ENCODE measurements around the gene STMND1.

STMND1 gene

GRCh38 chr6:17138033-17138432 is 36.2 kb downstream of the STMND1 start:
- H3K4me2 ChIP-seq (ENCODE audit: low read length): no peak overlapping the region
- H3K4ac ChIP-seq (ENCODE audit: low read depth, low read length): no peak overlapping the region
- H3K9ac ChIP-seq (ENCODE audit: low read length): no peak overlapping the region
- no peak overlapping the region for H2AK5ac ChIP-seq (ENCODE audit: low read length)
- H2BK5ac ChIP-seq (ENCODE audit: low read length): no peak overlapping the region
- H3K23ac ChIP-seq (ENCODE audit: low read length): no peak overlapping the region
- no peak overlapping the region for H2BK15ac ChIP-seq (replicated peaks; ENCODE audit: low read depth)
- no peak overlapping the region for H3K56ac ChIP-seq (ENCODE audit: low read length)
- H3K4me1 ChIP-seq (ENCODE audit: control insufficient read depth, low read depth, low read length): no peaks in the 10 kb centered on the region
- H3K18ac ChIP-seq (ENCODE audit: low read length): no peak overlapping the region
- H3K79me2 ChIP-seq (ENCODE audit: control insufficient read depth, insufficient read depth, low read length): no peaks in the 10 kb centered on the region
- H2BK120ac ChIP-seq (ENCODE audit: low read depth, low read length): no peak overlapping the region
- no peak overlapping the region for H3K27ac ChIP-seq (ENCODE audit: low read depth, low read length)
- no peak overlapping the region for H3K4me3 ChIP-seq (ENCODE audit: low read length)
- no peak overlapping the region for H4K5ac ChIP-seq (ENCODE audit: low read length)
- no CpG with 5 or more reads among the region's 2 CpGs for WGBS (ENCODE audit: extremely low coverage, insufficient coverage, low lambda C conversion rate)
- no peak overlapping the region for H4K8ac ChIP-seq (ENCODE audit: low read depth, low read length)
- H3K27me3 ChIP-seq (ENCODE audit: insufficient read depth, low read length, poor library complexity): no peaks in the 10 kb centered on the region
- H3K36me3 ChIP-seq (ENCODE audit: control insufficient read depth, insufficient read depth, low read length): no peaks in the 10 kb centered on the region
- no peaks in the 10 kb centered on the region for H3K79me1 ChIP-seq (ENCODE audit: low read length)
- DNase-seq: no peak

DNA sequence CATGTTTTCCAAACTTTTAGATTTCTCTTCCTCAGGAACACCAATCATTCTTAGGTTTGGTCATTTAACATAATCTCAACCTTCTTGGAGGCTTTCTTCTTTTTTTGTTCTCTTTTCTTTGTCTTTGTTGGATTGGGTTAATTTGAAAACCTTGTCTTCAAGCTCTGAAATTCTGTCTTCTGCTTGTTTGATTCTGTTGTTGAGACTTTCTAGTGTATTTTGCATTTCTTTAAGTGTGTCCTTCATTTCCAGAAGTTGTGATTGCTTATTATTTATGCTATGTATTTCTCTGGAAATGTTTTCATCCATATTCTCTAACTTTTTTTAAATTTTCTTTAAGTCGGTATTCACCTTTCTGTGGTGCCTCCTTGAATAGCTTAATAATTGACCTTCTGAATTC is 42.2 kb downstream of the STMND1 start:
- Histone ChIP-seq H3K27me3 (ENCODE audit: insufficient read depth, low read length, poor library complexity) (no peaks in the 10 kb centered on the region), H4K8ac (ENCODE audit: low read depth, low read length) (no peak overlapping the region), H2BK15ac (replicated peaks; ENCODE audit: low read depth) (no peak overlapping the region), H3K23ac (ENCODE audit: low read length) (no peak overlapping the region), H3K36me3 (ENCODE audit: control insufficient read depth, insufficient read depth, low read length) (no peaks in the 10 kb centered on the region), H2AK5ac (ENCODE audit: low read length) (no peak overlapping the region), H3K9ac (ENCODE audit: low read length) (no peak overlapping the region), H2BK120ac (ENCODE audit: low read depth, low read length) (no peak overlapping the region), H3K4me2 (ENCODE audit: low read length) (no peak overlapping the region), H2BK5ac (ENCODE audit: low read length) (no peak overlapping the region), H3K79me2 (ENCODE audit: control insufficient read depth, insufficient read depth, low read length) (no peaks in the 10 kb centered on the region), H3K79me1 (ENCODE audit: low read length) (no peaks in the 10 kb centered on the region), H3K4ac (ENCODE audit: low read depth, low read length) (no peak overlapping the region), H3K4me1 (ENCODE audit: control insufficient read depth, low read depth, low read length) (no peaks in the 10 kb centered on the region), H3K56ac (ENCODE audit: low read length) (no peak overlapping the region), H4K5ac (ENCODE audit: low read length) (no peak overlapping the region), H3K27ac (ENCODE audit: low read depth, low read length) (no peak overlapping the region), H3K4me3 (ENCODE audit: low read length) (no peak overlapping the region), H3K18ac (ENCODE audit: low read length) (no peak overlapping the region)
- no CpG with 5 or more reads among the region's 1 CpG for WGBS (ENCODE audit: extremely low coverage, insufficient coverage, low lambda C conversion rate)
- DNase-seq: no peak

GRCh38 chr6:17149571-17149970 is 47.7 kb downstream of the STMND1 start:
- H2AK5ac ChIP-seq (ENCODE audit: low read length): no peak overlapping the region
- no peak overlapping the region for H3K27ac ChIP-seq (ENCODE audit: low read depth, low read length)
- H3K4me3 ChIP-seq (ENCODE audit: low read length): no peak overlapping the region
- H3K56ac ChIP-seq (ENCODE audit: low read length): no peak overlapping the region
- no peak overlapping the region for H3K9ac ChIP-seq (ENCODE audit: low read length)
- H2BK120ac ChIP-seq (ENCODE audit: low read depth, low read length): no peak overlapping the region
- H3K23ac ChIP-seq (ENCODE audit: low read length): no peak overlapping the region
- H3K79me1 ChIP-seq (ENCODE audit: low read length): no peaks in the 10 kb centered on the region
- H3K4ac ChIP-seq (ENCODE audit: low read depth, low read length): no peak overlapping the region
- H3K4me1 ChIP-seq (ENCODE audit: control insufficient read depth, low read depth, low read length): no peaks in the 10 kb centered on the region
- no peak overlapping the region for H4K5ac ChIP-seq (ENCODE audit: low read length)
- no peak overlapping the region for H2BK15ac ChIP-seq (replicated peaks; ENCODE audit: low read depth)
- no peak overlapping the region for H3K18ac ChIP-seq (ENCODE audit: low read length)
- no peaks in the 10 kb centered on the region for H3K27me3 ChIP-seq (ENCODE audit: insufficient read depth, low read length, poor library complexity)
- no peak overlapping the region for H4K8ac ChIP-seq (ENCODE audit: low read depth, low read length)
- no CpG with 5 or more reads among the region's 2 CpGs for WGBS (ENCODE audit: extremely low coverage, insufficient coverage, low lambda C conversion rate)
- H2BK5ac ChIP-seq (ENCODE audit: low read length): no peak overlapping the region
- no peaks in the 10 kb centered on the region for H3K36me3 ChIP-seq (ENCODE audit: control insufficient read depth, insufficient read depth, low read length)
- DNase-seq: no peak
- no peaks in the 10 kb centered on the region for H3K79me2 ChIP-seq (ENCODE audit: control insufficient read depth, insufficient read depth, low read length)
- H3K4me2 ChIP-seq (ENCODE audit: low read length): no peak overlapping the region

GRCh38 chr6:17150096-17150495 is 48.2 kb downstream of the STMND1 start:
- H3K4ac ChIP-seq (ENCODE audit: low read depth, low read length): no peak overlapping the region
- H3K18ac ChIP-seq (ENCODE audit: low read length): no peak overlapping the region
- H4K5ac ChIP-seq (ENCODE audit: low read length): no peak overlapping the region
- no peak overlapping the region for H2BK15ac ChIP-seq (replicated peaks; ENCODE audit: low read depth)
- no peak overlapping the region for H2BK5ac ChIP-seq (ENCODE audit: low read length)
- H4K8ac ChIP-seq (ENCODE audit: low read depth, low read length): no peak overlapping the region
- no peaks in the 10 kb centered on the region for H3K79me2 ChIP-seq (ENCODE audit: control insufficient read depth, insufficient read depth, low read length)
- no peaks in the 10 kb centered on the region for H3K4me1 ChIP-seq (ENCODE audit: control insufficient read depth, low read depth, low read length)
- no peak overlapping the region for H3K56ac ChIP-seq (ENCODE audit: low read length)
- H3K36me3 ChIP-seq (ENCODE audit: control insufficient read depth, insufficient read depth, low read length): no peaks in the 10 kb centered on the region
- no peak overlapping the region for H2BK120ac ChIP-seq (ENCODE audit: low read depth, low read length)
- no CpG with 5 or more reads among the region's 2 CpGs for WGBS (ENCODE audit: extremely low coverage, insufficient coverage, low lambda C conversion rate)
- no peak overlapping the region for H3K4me3 ChIP-seq (ENCODE audit: low read length)
- no peak overlapping the region for H3K27ac ChIP-seq (ENCODE audit: low read depth, low read length)
- no peak overlapping the region for H3K23ac ChIP-seq (ENCODE audit: low read length)
- DNase-seq: no peak
- H3K79me1 ChIP-seq (ENCODE audit: low read length): no peaks in the 10 kb centered on the region
- no peak overlapping the region for H2AK5ac ChIP-seq (ENCODE audit: low read length)
- H3K4me2 ChIP-seq (ENCODE audit: low read length): no peak overlapping the region
- no peak overlapping the region for H3K9ac ChIP-seq (ENCODE audit: low read length)
- no peaks in the 10 kb centered on the region for H3K27me3 ChIP-seq (ENCODE audit: insufficient read depth, low read length, poor library complexity)

GRCh38 chr6:17151888-17152287 is 50.0 kb downstream of the STMND1 start:
- Histone ChIP-seq H3K4me3 (ENCODE audit: low read length) (no peak overlapping the region), H3K23ac (ENCODE audit: low read length) (no peak overlapping the region), H3K4ac (ENCODE audit: low read depth, low read length) (no peak overlapping the region), H3K4me1 (ENCODE audit: control insufficient read depth, low read depth, low read length) (no peaks in the 10 kb centered on the region), H2BK5ac (ENCODE audit: low read length) (no peak overlapping the region), H3K79me2 (ENCODE audit: control insufficient read depth, insufficient read depth, low read length) (no peaks in the 10 kb centered on the region), H4K5ac (ENCODE audit: low read length) (no peak overlapping the region), H2BK15ac (replicated peaks; ENCODE audit: low read depth) (no peak overlapping the region), H3K4me2 (ENCODE audit: low read length) (no peak overlapping the region), H2AK5ac (ENCODE audit: low read length) (no peak overlapping the region), H3K56ac (ENCODE audit: low read length) (no peak overlapping the region), H3K27ac (ENCODE audit: low read depth, low read length) (no peak overlapping the region), H4K8ac (ENCODE audit: low read depth, low read length) (no peak overlapping the region), H3K36me3 (ENCODE audit: control insufficient read depth, insufficient read depth, low read length) (no peaks in the 10 kb centered on the region), H3K18ac (ENCODE audit: low read length) (no peak overlapping the region), H2BK120ac (ENCODE audit: low read depth, low read length) (no peak overlapping the region), H3K79me1 (ENCODE audit: low read length) (no peaks in the 10 kb centered on the region), H3K27me3 (ENCODE audit: insufficient read depth, low read length, poor library complexity) (no peaks in the 10 kb centered on the region), H3K9ac (ENCODE audit: low read length) (no peak overlapping the region)
- WGBS (ENCODE audit: extremely low coverage, insufficient coverage, low lambda C conversion rate): no CpG with 5 or more reads among the region's 3 CpGs
- DNase-seq: no peak

GRCh38 chr6:17152703-17153102 is 50.9 kb downstream of the STMND1 start:
- H3K4ac ChIP-seq (ENCODE audit: low read depth, low read length): no peak overlapping the region
- H3K4me3 ChIP-seq (ENCODE audit: low read length): no peak overlapping the region
- H3K9ac ChIP-seq (ENCODE audit: low read length): no peak overlapping the region
- H3K4me1 ChIP-seq (ENCODE audit: control insufficient read depth, low read depth, low read length): no peaks in the 10 kb centered on the region
- H2AK5ac ChIP-seq (ENCODE audit: low read length): no peak overlapping the region
- H3K79me2 ChIP-seq (ENCODE audit: control insufficient read depth, insufficient read depth, low read length): no peaks in the 10 kb centered on the region
- H4K5ac ChIP-seq (ENCODE audit: low read length): no peak overlapping the region
- no peak for DNase-seq
- H3K56ac ChIP-seq (ENCODE audit: low read length): no peak overlapping the region
- H2BK5ac ChIP-seq (ENCODE audit: low read length): no peak overlapping the region
- H3K18ac ChIP-seq (ENCODE audit: low read length): no peak overlapping the region
- H3K79me1 ChIP-seq (ENCODE audit: low read length): no peaks in the 10 kb centered on the region
- no peaks in the 10 kb centered on the region for H3K27me3 ChIP-seq (ENCODE audit: insufficient read depth, low read length, poor library complexity)
- H3K36me3 ChIP-seq (ENCODE audit: control insufficient read depth, insufficient read depth, low read length): no peaks in the 10 kb centered on the region
- no peak overlapping the region for H3K23ac ChIP-seq (ENCODE audit: low read length)
- no peak overlapping the region for H2BK15ac ChIP-seq (replicated peaks; ENCODE audit: low read depth)
- H2BK120ac ChIP-seq (ENCODE audit: low read depth, low read length): no peak overlapping the region
- H4K8ac ChIP-seq (ENCODE audit: low read depth, low read length): no peak overlapping the region
- H3K27ac ChIP-seq (ENCODE audit: low read depth, low read length): no peak overlapping the region
- H3K4me2 ChIP-seq (ENCODE audit: low read length): no peak overlapping the region

Measured in mesendoderm (in vitro differentiated cells).